HL-60 (cell line): ENCODE measurements around the gene NRXN3.

Source experiments
- CTCF ChIP-seq: IDR thresholded peaks from one replicate; pipeline ENCODE4 v1.5.1; 2011; ENCODE audit warnings: low read length, control low read depth, inconsistent platforms; ENCODE audit not compliant: insufficient read depth
- REST ChIP-seq: IDR thresholded peaks from 2 replicates; pipeline ENCODE4 v1.6.1; 2012; ENCODE audit warnings: low read depth; ENCODE audit not compliant: insufficient replicate concordance

GRCh38 chr14:78683206-78683605 lies 513.0 kb downstream of the NRXN3 start:
- TF ChIP-seq CTCF (no peak), REST (no peak)
